Activated CD8-positive, alpha-beta memory T cell treated with anti-CD3 and anti-CD28 coated beads, Interleukin-2, amount 50 U/mL, for 1 hour (primary cell): ENCODE results near the gene INSRR.

Experiments
- DNase-seq: peaks from one replicate; pipeline ENCODE4 v3.0.0-alpha.2; 2020; ENCODE audit errors: extremely low read depth

INSRR gene

GRCh38 chr1:156832434-156832833 is 26.5 kb downstream of the INSRR start:
- no peak for DNase-seq

GRCh38 chr1:156828400-156829124 is 30.4 kb downstream of the INSRR start:
- DNase-seq, result no peak

- DNase-seq, result no peak
These were observed 32.3 kb downstream of the INSRR start for GRCh38 chr1:156826630-156827029.

GRCh38 chr1:156823210-156823790 is 35.6 kb downstream of the INSRR start:
- no peak for DNase-seq

- DNase-seq, result no peak
These were observed 36.2 kb downstream of the INSRR start for GRCh38 chr1:156822680-156823079.

- no peak for DNase-seq
These were observed 37.1 kb downstream of the INSRR start for GRCh38 chr1:156821801-156822200.

- DNase-seq, result peak; percentile 99
These were observed 42.2 kb downstream of the INSRR start, which contains the start of gene SH2D2A for GRCh38 chr1:156816561-156817328. Gene SH2D2A (minus strand): TSS chr1:156816848. CDS start chr1:156816708, 140 bp downstream.

GRCh38 chr1:156815961-156816422 is 42.9 kb downstream of the INSRR start:
- DNase-seq, result no peak

GRCh38 chr1:156815307-156815826 is 43.5 kb downstream of the INSRR start:
- no peak for DNase-seq

GRCh38 chr1:156814571-156815260 is 44.2 kb downstream of the INSRR start:
- DNase-seq, result no peak

GRCh38 chr1:156813750-156814570 is 45.0 kb downstream of the INSRR start:
- peak; percentile 57 for DNase-seq

GRCh38 chr1:156813298-156813697 is 45.6 kb downstream of the INSRR start:
- no peak for DNase-seq

GRCh38 chr1:156812293-156812990 is 46.5 kb downstream of the INSRR start:
- DNase-seq, result no peak

- no peak for DNase-seq
These were observed 47.7 kb downstream of the INSRR start for GRCh38 chr1:156811168-156811567.

GRCh38 chr1:156809711-156810366 is 49.1 kb downstream of the INSRR start:
- no peak for DNase-seq

GRCh38 chr1:156809281-156809680 is 49.6 kb downstream of the INSRR start:
- DNase-seq, result no peak

GRCh38 chr1:156808186-156809030 is 50.5 kb downstream of the INSRR start:
- no peak for DNase-seq

- no peak for DNase-seq
These were observed 51.3 kb downstream of the INSRR start for GRCh38 chr1:156807627-156808026.
